ENCODE measurements around the gene FAM81B. TPM values are rescaled to one million over a fixed set of nuclear protein-coding genes. Genes with fewer than 3 reads are reported as not detected.
"Not testable (repeated sequence)": the region's sequence is repeated elsewhere in the genome, so short reads cannot be mapped to it uniquely, and the experiment has no call there.

The FAM81B gene
- total and polyA plus RNA-seq, 4 donors: not detected

DNA sequence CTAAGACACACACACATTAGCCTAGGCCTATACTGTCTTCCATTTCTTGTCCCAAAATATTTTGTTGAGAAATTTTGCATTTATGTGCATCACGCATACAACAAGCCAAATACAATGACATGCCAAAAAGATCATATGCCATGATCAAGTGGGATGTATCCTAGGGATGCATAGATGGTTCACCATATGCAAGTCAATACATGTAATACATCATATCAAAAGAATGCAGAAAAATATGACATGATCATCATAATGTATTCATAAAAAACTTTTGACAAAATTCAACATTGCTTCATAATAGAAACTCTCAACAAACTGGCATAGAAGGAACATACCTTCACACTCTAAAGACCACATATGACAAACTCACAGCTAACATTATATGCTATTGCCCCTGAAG lies 5.8 kb upstream of the FAM81B start:
- Histone ChIP-seq H3K4me3 (ENCODE audit: low read length in 2 of 2) (no peak overlapping the region), H3K27ac (ENCODE audit: low read depth in 1 of 2, low read length in 2 of 2) (no peak overlapping the region), H3K9me3 (ENCODE audit: control insufficient read depth, low read length) (peaks cover 2% of the 10 kb centered on the region), H3K27me3 (ENCODE audit: control insufficient read depth in 1 of 2, insufficient read depth in 2 of 2, low read length in 1 of 2) (no peaks in the 10 kb centered on the region), H3K36me3 (ENCODE audit: control insufficient read depth in 1 of 2, insufficient read depth in 2 of 2, low read length in 1 of 2) (no peaks in the 10 kb centered on the region), H3K4me1 (ENCODE audit: control insufficient read depth in 1 of 2, insufficient read depth in 2 of 2, low read length in 2 of 2) (no peaks in the 10 kb centered on the region)
- ATAC-seq (ENCODE audit: low FRiP score) (no peak), DNase-seq (no peak)
- intact Hi-C loops (cut with DNase I): no loop called here
- WGBS, 2 donors: 94 to 98% methylated on average over 1 of the region's 1 CpG

- H3K4me3 ChIP-seq (ENCODE audit: low read length in 2 of 2); H3K4me1 ChIP-seq (ENCODE audit: control insufficient read depth in 1 of 2, insufficient read depth in 2 of 2, low read length in 2 of 2); H3K9me3 ChIP-seq (ENCODE audit: control insufficient read depth, low read length); H3K27ac ChIP-seq (ENCODE audit: low read depth in 1 of 2, low read length in 2 of 2); H3K27me3 ChIP-seq (ENCODE audit: control insufficient read depth in 1 of 2, insufficient read depth in 2 of 2, low read length in 1 of 2); H3K36me3 ChIP-seq (ENCODE audit: control insufficient read depth in 1 of 2, insufficient read depth in 2 of 2, low read length in 1 of 2); ATAC-seq (ENCODE audit: low FRiP score); DNase-seq; intact Hi-C loops (cut with DNase I): not testable (repeated sequence)
- 96 to 100% methylated on average over 2 to 3 of the region's 3 CpGs for WGBS, 2 donors
These were observed 799 bp downstream of the FAM81B start for GRCh38 chr5:95391965-95392364.

DNA sequence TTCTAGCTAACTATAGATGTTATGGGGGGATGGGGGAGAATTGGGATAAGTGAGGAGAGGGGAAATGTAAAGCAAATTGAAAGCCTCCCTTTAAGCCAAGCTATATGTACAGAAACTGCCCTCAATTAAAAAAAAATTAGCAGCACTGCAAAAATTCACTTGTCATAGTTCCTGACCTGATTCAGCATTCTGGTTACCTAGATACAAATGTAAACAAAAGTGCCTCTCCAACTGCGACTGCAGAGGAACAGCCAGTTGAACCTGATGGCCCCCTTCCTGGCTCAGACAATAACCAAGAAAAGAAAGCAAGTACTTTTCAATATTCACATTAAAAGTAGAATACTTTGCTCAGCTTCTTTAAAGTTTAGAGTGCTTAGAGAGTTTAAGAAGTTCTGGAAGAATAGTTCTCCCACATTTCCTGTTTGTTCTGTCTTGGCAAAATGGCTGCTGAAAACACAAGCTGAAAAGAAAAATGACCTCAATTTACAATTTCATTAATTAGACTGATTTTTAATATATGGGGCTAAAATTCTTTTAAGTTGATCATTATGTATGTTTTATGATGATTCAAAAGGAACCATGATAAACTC lies 1.5 kb downstream of the FAM81B start:
- no peaks in the 10 kb centered on the region for H3K36me3 ChIP-seq (ENCODE audit: control insufficient read depth in 1 of 2, insufficient read depth in 2 of 2, low read length in 1 of 2)
- no peak overlapping the region for H3K27ac ChIP-seq (ENCODE audit: low read depth in 1 of 2, low read length in 2 of 2)
- no peaks in the 10 kb centered on the region for H3K9me3 ChIP-seq (ENCODE audit: control insufficient read depth, low read length)
- ATAC-seq (ENCODE audit: low FRiP score) (no peak), DNase-seq (no peak)
- no peak overlapping the region for H3K4me3 ChIP-seq (ENCODE audit: low read length in 2 of 2)
- 0% methylated on average over 1 of the region's 1 CpG for WGBS, 2 donors
- H3K27me3 ChIP-seq (ENCODE audit: control insufficient read depth in 1 of 2, insufficient read depth in 2 of 2, low read length in 1 of 2): no peaks in the 10 kb centered on the region
- no peaks in the 10 kb centered on the region for H3K4me1 ChIP-seq (ENCODE audit: control insufficient read depth in 1 of 2, insufficient read depth in 2 of 2, low read length in 2 of 2)
- intact Hi-C loops (cut with DNase I): no loop called here

DNA sequence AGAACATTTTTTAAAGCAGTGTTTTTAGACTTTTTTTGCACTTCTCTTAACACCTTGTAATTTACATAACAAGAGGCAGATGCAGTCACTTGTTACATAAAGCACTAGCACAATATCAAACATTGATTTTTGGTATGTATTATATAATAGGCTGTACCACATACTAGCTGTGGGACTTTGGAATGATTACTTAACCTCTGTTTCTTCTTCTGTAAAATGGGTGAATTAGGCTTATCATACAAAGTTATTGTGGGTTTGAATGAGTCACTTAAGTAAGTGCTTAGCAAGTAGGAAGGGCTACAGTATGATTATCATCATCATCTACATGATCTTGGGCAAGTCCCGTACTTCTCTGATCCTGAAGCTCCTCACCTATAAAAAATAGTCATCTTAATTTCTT lies 2.1 kb downstream of the FAM81B start:
- 86 to 89% methylated on average over 1 of the region's 1 CpG for WGBS, 2 donors
- intact Hi-C loops (cut with DNase I): no loop called here

DNA sequence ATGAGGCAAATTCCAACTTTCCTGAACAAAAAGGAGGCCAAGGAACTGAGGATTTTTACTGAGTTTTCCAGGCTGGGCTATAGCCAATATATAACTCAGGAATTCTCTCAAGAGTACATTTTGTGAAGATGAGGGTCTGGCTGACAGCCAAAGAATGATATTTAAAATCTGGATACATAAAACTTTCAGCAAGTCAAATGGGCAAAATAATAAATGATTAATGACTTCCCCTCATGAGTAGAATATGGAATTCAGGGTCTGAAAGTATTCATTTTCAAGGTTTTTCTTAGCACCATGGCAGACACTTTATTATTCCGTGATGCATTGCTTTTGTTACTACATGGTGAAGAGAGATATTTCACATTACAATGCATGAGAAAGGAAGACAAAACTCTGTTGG lies 7.8 kb downstream of the FAM81B start:
- 56 to 74% methylated on average over 1 of the region's 1 CpG for WGBS, 2 donors
- Histone ChIP-seq H3K4me3 (ENCODE audit: low read length in 2 of 2) (no peak overlapping the region), H3K9me3 (ENCODE audit: control insufficient read depth, low read length) (no peaks in the 10 kb centered on the region), H3K27me3 (ENCODE audit: control insufficient read depth in 1 of 2, insufficient read depth in 2 of 2, low read length in 1 of 2) (no peaks in the 10 kb centered on the region), H3K36me3 (ENCODE audit: control insufficient read depth in 1 of 2, insufficient read depth in 2 of 2, low read length in 1 of 2) (no peaks in the 10 kb centered on the region), H3K4me1 (ENCODE audit: control insufficient read depth in 1 of 2, insufficient read depth in 2 of 2, low read length in 2 of 2) (no peaks in the 10 kb centered on the region), H3K27ac (ENCODE audit: low read depth in 1 of 2, low read length in 2 of 2) (no peak overlapping the region)
- no peak for DNase-seq
- ATAC-seq (ENCODE audit: low FRiP score): no peak
- intact Hi-C loops (cut with DNase I): no loop called here

More for the DNA sequence above, 2.1 kb downstream of the FAM81B start:
- no peaks in the 10 kb centered on the region for H3K36me3 ChIP-seq (ENCODE audit: control insufficient read depth in 1 of 2, insufficient read depth in 2 of 2, low read length in 1 of 2)
- no peak for DNase-seq
- ATAC-seq (ENCODE audit: low FRiP score): no peak
- H3K4me1 ChIP-seq (ENCODE audit: control insufficient read depth in 1 of 2, insufficient read depth in 2 of 2, low read length in 2 of 2): no peaks in the 10 kb centered on the region
- H3K4me3 ChIP-seq (ENCODE audit: low read length in 2 of 2): no peak overlapping the region
- H3K9me3 ChIP-seq (ENCODE audit: control insufficient read depth, low read length): no peaks in the 10 kb centered on the region
- H3K27me3 ChIP-seq (ENCODE audit: control insufficient read depth in 1 of 2, insufficient read depth in 2 of 2, low read length in 1 of 2): no peaks in the 10 kb centered on the region
- no peak overlapping the region for H3K27ac ChIP-seq (ENCODE audit: low read depth in 1 of 2, low read length in 2 of 2)

DNA sequence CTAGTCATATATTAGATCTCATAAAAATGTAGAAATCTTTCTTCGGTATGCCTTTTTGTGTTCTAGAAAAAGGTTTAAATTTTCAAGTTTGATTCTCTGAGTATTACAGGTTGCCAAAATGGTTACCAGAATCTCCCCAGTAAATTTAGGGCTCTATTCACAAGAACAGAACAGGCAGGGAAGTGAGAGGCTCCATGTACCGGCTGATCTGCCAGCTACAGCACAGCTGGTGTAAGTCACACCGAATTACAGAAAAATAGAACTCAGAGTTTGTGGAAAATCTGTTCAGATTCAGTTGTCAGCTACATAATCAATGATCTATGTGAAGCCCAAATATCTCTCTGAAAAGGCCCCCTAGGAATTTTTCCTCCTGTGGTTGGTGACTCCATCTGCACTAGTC lies 10.5 kb downstream of the FAM81B start:
- DNase-seq: no peak
- no peak for ATAC-seq (ENCODE audit: low FRiP score)
- intact Hi-C loops (cut with DNase I): no loop called here
- Histone ChIP-seq H3K27ac (ENCODE audit: low read depth in 1 of 2, low read length in 2 of 2) (no peak overlapping the region), H3K4me3 (ENCODE audit: low read length in 2 of 2) (no peak overlapping the region), H3K36me3 (ENCODE audit: control insufficient read depth in 1 of 2, insufficient read depth in 2 of 2, low read length in 1 of 2) (no peaks in the 10 kb centered on the region), H3K4me1 (ENCODE audit: control insufficient read depth in 1 of 2, insufficient read depth in 2 of 2, low read length in 2 of 2) (no peaks in the 10 kb centered on the region), H3K27me3 (ENCODE audit: control insufficient read depth in 1 of 2, insufficient read depth in 2 of 2, low read length in 1 of 2) (no peaks in the 10 kb centered on the region), H3K9me3 (ENCODE audit: control insufficient read depth, low read length) (no peaks in the 10 kb centered on the region)
- 71 to 81% methylated on average over 3 of the region's 3 CpGs for WGBS, 2 donors

GRCh38 chr5:95403996-95404395 lies 12.8 kb downstream of the FAM81B start:
- no peak overlapping the region for H3K4me3 ChIP-seq (ENCODE audit: low read length in 2 of 2)
- 52 to 96% methylated on average over 1 of the region's 1 CpG for WGBS, 2 donors
- no peaks in the 10 kb centered on the region for H3K36me3 ChIP-seq (ENCODE audit: control insufficient read depth in 1 of 2, insufficient read depth in 2 of 2, low read length in 1 of 2)
- no peaks in the 10 kb centered on the region for H3K9me3 ChIP-seq (ENCODE audit: control insufficient read depth, low read length)
- no peak overlapping the region for H3K27ac ChIP-seq (ENCODE audit: low read depth in 1 of 2, low read length in 2 of 2)
- no peaks in the 10 kb centered on the region for H3K4me1 ChIP-seq (ENCODE audit: control insufficient read depth in 1 of 2, insufficient read depth in 2 of 2, low read length in 2 of 2)
- intact Hi-C loops (cut with DNase I): no loop called here
- H3K27me3 ChIP-seq (ENCODE audit: control insufficient read depth in 1 of 2, insufficient read depth in 2 of 2, low read length in 1 of 2): no peaks in the 10 kb centered on the region
- ATAC-seq (ENCODE audit: low FRiP score): no peak
- no peak for DNase-seq

DNA sequence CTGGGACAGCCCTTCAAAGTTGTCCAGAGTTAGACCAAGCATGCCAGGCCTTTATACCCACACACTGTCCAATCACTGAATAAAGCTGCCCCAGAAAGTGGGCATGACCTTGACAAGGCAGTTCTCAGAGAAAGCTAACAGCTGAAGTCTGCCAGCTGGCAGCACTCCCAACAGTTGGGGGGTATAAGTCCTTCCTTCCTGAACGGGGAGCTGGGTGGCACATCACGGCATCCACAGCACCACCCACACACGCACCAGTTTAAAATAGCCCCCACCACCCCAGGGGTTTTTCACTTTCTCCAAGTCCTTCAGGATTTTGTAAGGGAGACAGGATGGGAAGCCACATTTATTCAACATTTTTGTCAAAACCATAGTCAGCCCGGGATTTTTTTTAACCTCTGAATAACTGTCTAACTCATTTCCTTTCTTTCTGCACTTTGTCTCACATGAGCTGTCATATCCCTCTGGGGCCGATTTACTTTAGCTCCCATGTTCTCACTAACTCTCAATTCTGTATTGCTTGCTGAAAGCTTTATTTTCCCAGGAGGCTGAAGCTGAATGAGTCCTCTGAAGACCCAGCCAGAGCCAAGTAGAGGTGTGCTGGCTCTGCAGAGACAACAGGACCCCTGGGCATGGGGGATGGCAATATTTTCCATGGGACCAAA lies 15.4 kb downstream of the FAM81B start:
- Histone ChIP-seq H3K4me3 (ENCODE audit: low read length in 2 of 2) (no peak overlapping the region), H3K4me1 (ENCODE audit: control insufficient read depth in 1 of 2, insufficient read depth in 2 of 2, low read length in 2 of 2) (no peaks in the 10 kb centered on the region), H3K9me3 (ENCODE audit: control insufficient read depth, low read length) (no peaks in the 10 kb centered on the region), H3K27me3 (ENCODE audit: control insufficient read depth in 1 of 2, insufficient read depth in 2 of 2, low read length in 1 of 2) (no peaks in the 10 kb centered on the region), H3K36me3 (ENCODE audit: control insufficient read depth in 1 of 2, insufficient read depth in 2 of 2, low read length in 1 of 2) (no peaks in the 10 kb centered on the region), H3K27ac (ENCODE audit: low read depth in 1 of 2, low read length in 2 of 2) (no peak overlapping the region)
- WGBS, 2 donors: 1 to 5% methylated on average over 5 of the region's 5 CpGs
- DNase-seq (no peak), ATAC-seq (ENCODE audit: low FRiP score) (no peak)
- intact Hi-C loops (cut with DNase I): no loop called here

DNA sequence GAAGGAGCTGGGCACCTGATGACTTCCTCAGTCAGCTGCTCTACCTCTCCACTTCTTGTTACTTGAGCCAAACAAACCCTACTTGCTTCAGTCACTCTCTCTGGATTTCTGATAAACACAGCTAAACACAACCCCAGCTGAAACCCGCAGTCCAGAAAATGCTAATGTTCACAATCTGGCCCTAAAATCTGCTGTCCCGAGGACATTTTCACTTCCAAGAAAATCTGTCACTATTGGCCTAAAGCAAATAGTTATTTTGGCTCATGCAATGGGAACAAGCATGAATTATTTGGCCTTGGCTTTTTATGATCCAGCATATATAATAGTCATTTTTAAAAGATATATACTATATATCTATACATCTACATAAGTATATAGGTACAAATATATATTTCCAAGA lies 19.1 kb downstream of the FAM81B start:
- DNase-seq (no peak), ATAC-seq (ENCODE audit: low FRiP score) (no peak)
- H3K4me3 ChIP-seq (ENCODE audit: low read length in 2 of 2): no peak overlapping the region
- 4 to 8% methylated on average over 2 of the region's 2 CpGs for WGBS, 2 donors
- no peaks in the 10 kb centered on the region for H3K36me3 ChIP-seq (ENCODE audit: control insufficient read depth in 1 of 2, insufficient read depth in 2 of 2, low read length in 1 of 2)
- intact Hi-C loops (cut with DNase I): no loop called here
- H3K9me3 ChIP-seq (ENCODE audit: control insufficient read depth, low read length): no peaks in the 10 kb centered on the region
- H3K27me3 ChIP-seq (ENCODE audit: control insufficient read depth in 1 of 2, insufficient read depth in 2 of 2, low read length in 1 of 2): no peaks in the 10 kb centered on the region
- H3K4me1 ChIP-seq (ENCODE audit: control insufficient read depth in 1 of 2, insufficient read depth in 2 of 2, low read length in 2 of 2): no peaks in the 10 kb centered on the region
- no peak overlapping the region for H3K27ac ChIP-seq (ENCODE audit: low read depth in 1 of 2, low read length in 2 of 2)

All from aorta (tissue), 5 donors.